Coronary artery (tissue), 2 donors: ENCODE results near the gene MAGEA8.
"Not testable (repeated sequence)": the region's sequence is repeated elsewhere in the genome, so short reads cannot be mapped to it uniquely, and the experiment has no call there.

ENCODE experiments used
- DNase-seq: peaks from one replicate; pipeline ENCODE4 v3.0.0-alpha.2; 2017; ENCODE audit warnings: low spot score
- H3K27ac ChIP-seq, 2 donors: fragments of 200-600 bp; sonication (generic); one replicate each; pipeline ENCODE4 v1.5.1; 2016 to 2019
- H3K4me3 ChIP-seq: fragments of 200-600 bp; sonication (generic); 2 replicates; pipeline ENCODE4 v1.5.1; 2016; ENCODE audit warnings: mild to moderate bottlenecking, moderate library complexity
- CTCF ChIP-seq: fragments of 200-600 bp; sonication (generic); IDR thresholded peaks from one replicate; pipeline ENCODE4 v1.5.1; 2019; ENCODE audit warnings: antibody characterized with exemption

Gene MAGEA8

GRCh38 chrX:149865390-149865789 lies 15.6 kb upstream of the MAGEA8 start:
- Histone ChIP-seq H3K4me3 (no peak overlapping the region), H3K27ac (no peak overlapping the region)
- TF ChIP-seq CTCF, result no peak
- no peak for DNase-seq

GRCh38 chrX:149867488-149867887 lies 13.5 kb upstream of the MAGEA8 start:
- Histone ChIP-seq H3K27ac (no peak overlapping the region), H3K4me3 (no peak overlapping the region)
- no peak for TF ChIP-seq CTCF
- no peak for DNase-seq

GRCh38 chrX:149870840-149871239 lies 10.1 kb upstream of the MAGEA8 start:
- Histone ChIP-seq H3K4me3 (no peak overlapping the region), H3K27ac (no peak overlapping the region)
- no peak for DNase-seq
- TF ChIP-seq CTCF, result no peak

GRCh38 chrX:149871433-149871832 lies 9.6 kb upstream of the MAGEA8 start:
- no peak for TF ChIP-seq CTCF
- Histone ChIP-seq H3K4me3 (no peak overlapping the region), H3K27ac (no peak overlapping the region)
- DNase-seq, result no peak

- no peak overlapping the region for H3K27ac ChIP-seq
- no peak for DNase-seq
- H3K4me3 ChIP-seq, result no peak overlapping the region
- no peak for TF ChIP-seq CTCF
These were observed 9.0 kb upstream of the MAGEA8 start for GRCh38 chrX:149871940-149872339.

- H3K4me3 ChIP-seq, result no peak overlapping the region
- no peak for TF ChIP-seq CTCF
- H3K27ac ChIP-seq, result no peak overlapping the region
- no peak for DNase-seq
These were observed 3.8 kb upstream of the MAGEA8 start for GRCh38 chrX:149877157-149877556.

- DNase-seq, result no peak
- TF ChIP-seq CTCF, result no peak
- H3K27ac ChIP-seq, result no peak overlapping the region
These were observed 3.3 kb upstream of the MAGEA8 start for GRCh38 chrX:149877636-149878035.

GRCh38 chrX:149890828-149891227 lies 9.8 kb downstream of the MAGEA8 start:
- not testable (repeated sequence) for H3K27ac ChIP-seq, DNase-seq, H3K4me3 ChIP-seq

More at GRCh38 chrX:149877636-149878035, 3.3 kb upstream of the MAGEA8 start:
- H3K4me3 ChIP-seq, result no peak overlapping the region
